ENCODE data around the gene PLA2G2F.

The PLA2G2F gene

GRCh38 chr1:20095564-20096434 is 43.3 kb upstream of the PLA2G2F start:
- POLR2A ChIA-PET = no interaction called here
- Histone ChIP-seq H3K4me3 (ENCODE audit: control insufficient read depth in 1 of 7, extremely low read depth in 1 of 7, insufficient read depth in 4 of 7, low read depth in 2 of 7, low read length in 6 of 7) (no peak overlapping the region), H3K9me3 (ENCODE audit: control extremely low read depth in 1 of 5, control insufficient read depth in 4 of 5, insufficient read depth in 2 of 5, low read depth in 1 of 5, low read length in 4 of 5) (peaks cover 0 to 2% (median 0%) of the 10 kb centered on the region in 5 experiments), H3K27me3 (replicated peaks in 2 of 5; ENCODE audit: control insufficient read depth in 4 of 5, insufficient read depth in 5 of 5, low read length in 4 of 5) (peaks cover 0 to 23% (median 4%) of the 10 kb centered on the region in 5 experiments), H3K27ac (ENCODE audit: insufficient read depth in 1 of 2, low read depth in 1 of 2, low read length in 2 of 2, poor library complexity in 1 of 2, severe bottlenecking in 2 of 2) (no peak overlapping the region), H3K4me1 (ENCODE audit: control extremely low read depth in 1 of 4, control insufficient read depth in 4 of 4, insufficient read depth in 4 of 4, low read length in 3 of 4) (no peaks in the 10 kb centered on the region), H3K36me3 (ENCODE audit: control insufficient read depth in 4 of 4, insufficient read depth in 4 of 4, low read length in 3 of 4) (no peaks in the 10 kb centered on the region)
- no peak for DNase-seq
- WGBS (ENCODE audit: insufficient coverage) = 89% methylated on average over 3 of the region's 5 CpGs
- CTCF ChIA-PET = no interaction called here

GRCh38 chr1:20096840-20097447 is 42.2 kb upstream of the PLA2G2F start:
- no peak overlapping the region for H3K27ac ChIP-seq (ENCODE audit: insufficient read depth in 1 of 2, low read depth in 1 of 2, low read length in 2 of 2, poor library complexity in 1 of 2, severe bottlenecking in 2 of 2)
- H3K4me3 ChIP-seq (ENCODE audit: control insufficient read depth in 1 of 7, extremely low read depth in 1 of 7, insufficient read depth in 4 of 7, low read depth in 2 of 7, low read length in 6 of 7) = no peak overlapping the region
- ChIA-PET CTCF (interaction anchor here (0.5 to 1.4 kb wide), 3 partner anchors 17 to 57 kb away, joined by 3 read pairs; no protein-coding TSS in a partner anchor), POLR2A (no interaction called here)
- no peaks in the 10 kb centered on the region for H3K36me3 ChIP-seq (ENCODE audit: control insufficient read depth in 4 of 4, insufficient read depth in 4 of 4, low read length in 3 of 4)
- H3K27me3 ChIP-seq (replicated peaks in 2 of 5; ENCODE audit: control insufficient read depth in 4 of 5, insufficient read depth in 5 of 5, low read length in 4 of 5) = peaks cover 0 to 20% (median 4%) of the 10 kb centered on the region in 5 experiments
- no peak for DNase-seq
- H3K9me3 ChIP-seq (ENCODE audit: control extremely low read depth in 1 of 5, control insufficient read depth in 4 of 5, insufficient read depth in 2 of 5, low read depth in 1 of 5, low read length in 4 of 5) = peaks cover 0 to 2% (median 0%) of the 10 kb centered on the region in 5 experiments
- H3K4me1 ChIP-seq (ENCODE audit: control extremely low read depth in 1 of 4, control insufficient read depth in 4 of 4, insufficient read depth in 4 of 4, low read length in 3 of 4) = no peaks in the 10 kb centered on the region
- 98% methylated on average over 5 of the region's 7 CpGs for WGBS (ENCODE audit: insufficient coverage)

- 100% methylated on average over 2 of the region's 3 CpGs for WGBS (ENCODE audit: insufficient coverage)
These were observed 39.6 kb upstream of the PLA2G2F start for GRCh38 chr1:20099533-20099932.

GRCh38 chr1:20100632-20101355 is 38.3 kb upstream of the PLA2G2F start:
- ChIA-PET POLR2A (no interaction called here), CTCF (interaction anchor here (0.7 to 2.1 kb wide), 5 partner anchors 52 to 101 kb away, joined by 3 to 10 read pairs (median 4); no protein-coding TSS in a partner anchor)
- Histone ChIP-seq H3K27me3 (replicated peaks in 2 of 5; ENCODE audit: control insufficient read depth in 4 of 5, insufficient read depth in 5 of 5, low read length in 4 of 5) (peaks cover 0 to 9% (median 0%) of the 10 kb centered on the region in 5 experiments), H3K4me3 (ENCODE audit: control insufficient read depth in 1 of 7, extremely low read depth in 1 of 7, insufficient read depth in 4 of 7, low read depth in 2 of 7, low read length in 6 of 7) (no peak overlapping the region), H3K4me1 (ENCODE audit: control extremely low read depth in 1 of 4, control insufficient read depth in 4 of 4, insufficient read depth in 4 of 4, low read length in 3 of 4) (no peaks in the 10 kb centered on the region), H3K36me3 (ENCODE audit: control insufficient read depth in 4 of 4, insufficient read depth in 4 of 4, low read length in 3 of 4) (no peaks in the 10 kb centered on the region), H3K9me3 (ENCODE audit: control extremely low read depth in 1 of 5, control insufficient read depth in 4 of 5, insufficient read depth in 2 of 5, low read depth in 1 of 5, low read length in 4 of 5) (peaks cover 0 to 2% (median 0%) of the 10 kb centered on the region in 5 experiments), H3K27ac (ENCODE audit: insufficient read depth in 1 of 2, low read depth in 1 of 2, low read length in 2 of 2, poor library complexity in 1 of 2, severe bottlenecking in 2 of 2) (no peak overlapping the region)
- 43% methylated on average over 14 of the region's 14 CpGs for WGBS (ENCODE audit: insufficient coverage)
- DNase-seq = peak; percentile 42 to 71 (median 67)

More at GRCh38 chr1:20099533-20099932, 39.6 kb upstream of the PLA2G2F start:
- POLR2A ChIA-PET = no interaction called here
- Histone ChIP-seq H3K4me1 (ENCODE audit: control extremely low read depth in 1 of 4, control insufficient read depth in 4 of 4, insufficient read depth in 4 of 4, low read length in 3 of 4) (no peaks in the 10 kb centered on the region), H3K36me3 (ENCODE audit: control insufficient read depth in 4 of 4, insufficient read depth in 4 of 4, low read length in 3 of 4) (no peaks in the 10 kb centered on the region), H3K9me3 (ENCODE audit: control extremely low read depth in 1 of 5, control insufficient read depth in 4 of 5, insufficient read depth in 2 of 5, low read depth in 1 of 5, low read length in 4 of 5) (peaks cover 0 to 2% (median 0%) of the 10 kb centered on the region in 5 experiments), H3K27me3 (replicated peaks in 2 of 5; ENCODE audit: control insufficient read depth in 4 of 5, insufficient read depth in 5 of 5, low read length in 4 of 5) (peaks cover 0 to 12% (median under 1%) of the 10 kb centered on the region in 5 experiments), H3K27ac (ENCODE audit: insufficient read depth in 1 of 2, low read depth in 1 of 2, low read length in 2 of 2, poor library complexity in 1 of 2, severe bottlenecking in 2 of 2) (no peak overlapping the region), H3K4me3 (ENCODE audit: control insufficient read depth in 1 of 7, extremely low read depth in 1 of 7, insufficient read depth in 4 of 7, low read depth in 2 of 7, low read length in 6 of 7) (no peak overlapping the region)
- DNase-seq = no peak
- CTCF ChIA-PET = interaction anchor here (1.3 to 2.1 kb wide), 2 partner anchors 53 to 96 kb away, joined by 5 to 10 read pairs; no protein-coding TSS in a partner anchor

GRCh38 chr1:20102875-20103274 is 36.2 kb upstream of the PLA2G2F start:
- no peaks in the 10 kb centered on the region for H3K9me3 ChIP-seq (ENCODE audit: control extremely low read depth in 1 of 5, control insufficient read depth in 4 of 5, insufficient read depth in 2 of 5, low read depth in 1 of 5, low read length in 4 of 5)
- H3K27ac ChIP-seq (ENCODE audit: insufficient read depth in 1 of 2, low read depth in 1 of 2, low read length in 2 of 2, poor library complexity in 1 of 2, severe bottlenecking in 2 of 2) = no peak overlapping the region
- DNase-seq = peak in 1 of 3 donors; percentile 22
- no peak overlapping the region for H3K4me3 ChIP-seq (ENCODE audit: control insufficient read depth in 1 of 7, extremely low read depth in 1 of 7, insufficient read depth in 4 of 7, low read depth in 2 of 7, low read length in 6 of 7)
- no peaks in the 10 kb centered on the region for H3K4me1 ChIP-seq (ENCODE audit: control extremely low read depth in 1 of 4, control insufficient read depth in 4 of 4, insufficient read depth in 4 of 4, low read length in 3 of 4)
- WGBS (ENCODE audit: insufficient coverage) = 100% methylated on average over 1 of the region's 1 CpG
- CTCF ChIA-PET = interaction anchor here (1.2 to 1.3 kb wide), 2 partner anchors 86 to 93 kb away, joined by 3 to 5 read pairs; no protein-coding TSS in a partner anchor
- H3K36me3 ChIP-seq (ENCODE audit: control insufficient read depth in 4 of 4, insufficient read depth in 4 of 4, low read length in 3 of 4) = no peaks in the 10 kb centered on the region
- peaks cover 0 to 20% (median 0%) of the 10 kb centered on the region in 5 experiments for H3K27me3 ChIP-seq (replicated peaks in 2 of 5; ENCODE audit: control insufficient read depth in 4 of 5, insufficient read depth in 5 of 5, low read length in 4 of 5)
- POLR2A ChIA-PET = no interaction called here

- H3K9me3 ChIP-seq (ENCODE audit: control extremely low read depth in 1 of 5, control insufficient read depth in 4 of 5, insufficient read depth in 2 of 5, low read depth in 1 of 5, low read length in 4 of 5) = no peaks in the 10 kb centered on the region
- H3K4me1 ChIP-seq (ENCODE audit: control extremely low read depth in 1 of 4, control insufficient read depth in 4 of 4, insufficient read depth in 4 of 4, low read length in 3 of 4) = no peaks in the 10 kb centered on the region
- no peak for DNase-seq
- ChIA-PET CTCF (no interaction called here), POLR2A (no interaction called here)
- H3K27ac ChIP-seq (ENCODE audit: insufficient read depth in 1 of 2, low read depth in 1 of 2, low read length in 2 of 2, poor library complexity in 1 of 2, severe bottlenecking in 2 of 2) = no peak overlapping the region
- H3K36me3 ChIP-seq (ENCODE audit: control insufficient read depth in 4 of 4, insufficient read depth in 4 of 4, low read length in 3 of 4) = no peaks in the 10 kb centered on the region
- peaks cover 0 to 16% (median 0%) of the 10 kb centered on the region in 5 experiments for H3K27me3 ChIP-seq (replicated peaks in 2 of 5; ENCODE audit: control insufficient read depth in 4 of 5, insufficient read depth in 5 of 5, low read length in 4 of 5)
- 90% methylated on average over 1 of the region's 1 CpG for WGBS (ENCODE audit: insufficient coverage)
- no peak overlapping the region for H3K4me3 ChIP-seq (ENCODE audit: control insufficient read depth in 1 of 7, extremely low read depth in 1 of 7, insufficient read depth in 4 of 7, low read depth in 2 of 7, low read length in 6 of 7)
These were observed 33.3 kb upstream of the PLA2G2F start for GRCh38 chr1:20105856-20106255.
